Adrenal gland (tissue), 12 donors: ENCODE data around the gene CEP164. TPM values are rescaled to one million over a fixed set of nuclear protein-coding genes. Genes with fewer than 3 reads are reported as not detected.

Source experiments
- DNase-seq, 7 donors: peaks; one replicate each; pipeline ENCODE4 v3.0.0-alpha.2; 2019 to 2020
- H3K27ac ChIP-seq, 5 donors: fragments of 200-600 bp; sonication (generic) in 4 of 5; 1 replicate in 3 of 5; 2 replicates in 2 of 5; pipeline versions ENCODE4 v1.5.1 to v1.8.0; 2016 to 2020; ENCODE audit warnings: mild to moderate bottlenecking in 1 of 5
- H3K27me3 ChIP-seq: fragments of 200-600 bp; 2 replicates; pipeline ENCODE4 v1.8.0; 2021
- H3K36me3 ChIP-seq, 2 donors: fragments of 200-600 bp; replicated peaks in 1 of 2; 1 replicate in 1 of 2; 2 replicates in 1 of 2; pipeline versions ENCODE4 v1.5.1 to v1.8.0; 2018 to 2022
- H3K4me1 ChIP-seq, 2 donors: fragments of 200-600 bp; replicated peaks in 1 of 2; 1 replicate in 1 of 2; 2 replicates in 1 of 2; pipeline versions ENCODE4 v1.5.1 to v1.8.0; 2018 to 2021
- H3K4me3 ChIP-seq, 4 donors: fragments of 200-600 bp; sonication (generic) in 3 of 4; one replicate each; pipeline ENCODE4 v1.5.1; 2016 to 2018
- H3K9me3 ChIP-seq, 3 donors: fragments of 200-600 bp; sonication (generic) in 1 of 3; replicated peaks in 1 of 3; 1 replicate in 2 of 3; 2 replicates in 1 of 3; pipeline versions ENCODE4 v1.5.1 to v1.8.0; 2016 to 2021
- CTCF ChIP-seq, 6 experiments: fragments of 450-650 bp in 4 of 6; fragments of 200-600 bp in 2 of 6; sonication (generic) in 1 of 6; IDR thresholded peaks; 1 replicate in 5 of 6; 2 replicates in 1 of 6; pipeline versions ENCODE4 v1.5.1 to v1.8.0; 2016 to 2021; ENCODE audit warnings: antibody characterized with exemption in 6 of 6, mild to moderate bottlenecking in 2 of 6, moderate library complexity in 1 of 6
- POLR2A ChIP-seq, 2 donors: fragments of 450-650 bp; IDR thresholded peaks; one replicate each; pipeline ENCODE4 v1.6.1; 2017; ENCODE audit warnings: antibody characterized with exemption in 2 of 2, mild to moderate bottlenecking in 2 of 2, moderate library complexity in 1 of 2
- WGBS, 4 donors: extraction: QIAGEN DNeasy Blood & Tissue Kit in 2 of 4; methylation state at CpG; one replicate each; pipeline versions ENCODE4 v1.1.5 to v1.1.7; 2013 to 2017; 5-methylcytosine and 5-hydroxymethylcytosine counted together
- intact Hi-C, 2 donors: fragments of 100-400 bp; cut with DNase I; formaldehyde crosslinking; loops; one replicate each; pipeline versions ENCODE4 v1.14.1 to v1.15.0; 2022 to 2023
- polyA plus RNA-seq, 3 donors: library from polyadenylated mRNA; stranded (reverse); fragments of 200-250 nt in 2 of 3; fragments of 350-450 nt in 1 of 3; fragmentation: Illumina TruSeq in 1 of 3; extraction: RNeasy Lipid Tissue Mini Kit (QIAGEN cat#74804) in 1 of 3; gene quantifications; one replicate each; pipeline ENCODE4 v1.2.3, GENCODE V29; 2013 to 2014
- total RNA-seq, 9 donors: library from RNA; depleted of rRNA in 4 of 9; stranded (reverse); fragments of >200 nt in 4 of 9; fragments of 120-200 nt in 1 of 9; fragmentation: NEBNext Ultra II Directional in 1 of 9; extraction: Animal tissue kit (Norgen Biotek cat#: 25700) in 1 of 9; gene quantifications; one replicate each; pipeline versions ENCODE4 v1.1.0 to v1.2.4, GENCODE V29; 2013 to 2023
- donor health status: healthy with polysubstance abuse.
- donor health status: Bipolar disorder and iron deficiency.
- donor health status: DM: yes; HTN: yes; CAD: no.
- donor health status: DM: no; HTN: no; CAD: no.
- donor health status: DM: no; HTN: no; CAD: no.
- donor health status: DM: yes; HTN: yes; CAD: no.

Gene CEP164
- total and polyA plus RNA-seq, 12 donors, result 10.6 to 82.9 (median 24.1) TPM

- DNase-seq, result no peak
- Histone ChIP-seq H3K9me3 (no peaks in the 10 kb centered on the region), H3K36me3 (peaks cover 0 to 38% of the 10 kb centered on the region in 2 donors), H3K4me3 (no peak overlapping the region), H3K27ac (no peak overlapping the region), H3K4me1 (peaks cover 0 to 4% of the 10 kb centered on the region in 2 donors), H3K27me3 (no peaks in the 10 kb centered on the region)
- intact Hi-C loops, result no loop called here
- no peak for TF ChIP-seq CTCF (IDR thresholded peaks at IDR 0.05)
- TF ChIP-seq POLR2A (IDR thresholded peaks at IDR 0.05), result no peak
- 91 to 95% (median 93%) methylated on average over 8 of the region's 8 CpGs for WGBS, 4 donors
Observed at GRCh38 chr11:117374316-117375055, 46.8 kb downstream of the CEP164 start.

- 95 to 98% (median 96%) methylated on average over 5 of the region's 5 CpGs for WGBS, 4 donors
- peaks cover 0 to 40% of the 10 kb centered on the region in 2 donors for H3K36me3 ChIP-seq
Observed at GRCh38 chr11:117375960-117376359, 48.3 kb downstream of the CEP164 start.

GRCh38 chr11:117376517-117376916 lies 48.9 kb downstream of the CEP164 start:
- no peaks in the 10 kb centered on the region for H3K27me3 ChIP-seq
- no peak for DNase-seq
- peaks cover 0 to 4% of the 10 kb centered on the region in 2 donors for H3K4me1 ChIP-seq
- TF ChIP-seq CTCF (IDR thresholded peaks at IDR 0.05) (no peak), POLR2A (IDR thresholded peaks at IDR 0.05) (no peak)
- intact Hi-C loops, result no loop called here
- WGBS, 4 donors, result 87 to 96% (median 89%) methylated on average over 2 of the region's 2 CpGs
- peaks cover 0 to 39% of the 10 kb centered on the region in 2 donors for H3K36me3 ChIP-seq
- H3K27ac ChIP-seq, result no peak overlapping the region
- no peak overlapping the region for H3K4me3 ChIP-seq
- no peaks in the 10 kb centered on the region for H3K9me3 ChIP-seq

More at GRCh38 chr11:117375960-117376359, 48.3 kb downstream of the CEP164 start:
- no peak for DNase-seq
- no peaks in the 10 kb centered on the region for H3K9me3 ChIP-seq
- H3K4me1 ChIP-seq, result peaks cover 0 to 4% of the 10 kb centered on the region in 2 donors
- H3K27ac ChIP-seq, result no peak overlapping the region
- no peak overlapping the region for H3K4me3 ChIP-seq
- TF ChIP-seq CTCF (IDR thresholded peaks at IDR 0.05), result no peak
- no peak for TF ChIP-seq POLR2A (IDR thresholded peaks at IDR 0.05)
- intact Hi-C loops, result no loop called here
- no peaks in the 10 kb centered on the region for H3K27me3 ChIP-seq

- no peak for TF ChIP-seq CTCF (IDR thresholded peaks at IDR 0.05)
- no peak for TF ChIP-seq POLR2A (IDR thresholded peaks at IDR 0.05)
- Histone ChIP-seq H3K36me3 (peaks cover 0 to 51% of the 10 kb centered on the region in 2 donors), H3K27ac (peak overlapping the region in 1 of 5 donors; percentile 61), H3K27me3 (no peaks in the 10 kb centered on the region), H3K4me3 (no peak overlapping the region), H3K9me3 (no peaks in the 10 kb centered on the region), H3K4me1 (peaks cover 0 to 4% of the 10 kb centered on the region in 2 donors)
- peak in 1 of 7 donors; percentile 53 for DNase-seq
- intact Hi-C loops, result no loop called here
- 80 to 86% (median 83%) methylated on average over 12 of the region's 12 CpGs for WGBS, 4 donors
Observed at GRCh38 chr11:117378976-117379865, 51.6 kb downstream of the CEP164 start.
